PC-9 (cell line): ENCODE data around the gene MBD4.

Experiments used
- EZH2 ChIP-seq: fragments of 200-600 bp; sonication (generic); IDR thresholded peaks from 2 replicates; pipeline ENCODE4 v1.8.0; 2017; ENCODE audit warnings: antibody characterized with exemption, low read depth
- TF ChIP-seq, protein P1 (sequence below): fragments of 200-600 bp; sonication (generic); conservative IDR thresholded peaks from 2 replicates; pipeline ENCODE4 v1.6.1; 2017; ENCODE audit warnings: mixed run types, antibody characterized with exemption, mild to moderate bottlenecking, moderate library complexity

DNA sequence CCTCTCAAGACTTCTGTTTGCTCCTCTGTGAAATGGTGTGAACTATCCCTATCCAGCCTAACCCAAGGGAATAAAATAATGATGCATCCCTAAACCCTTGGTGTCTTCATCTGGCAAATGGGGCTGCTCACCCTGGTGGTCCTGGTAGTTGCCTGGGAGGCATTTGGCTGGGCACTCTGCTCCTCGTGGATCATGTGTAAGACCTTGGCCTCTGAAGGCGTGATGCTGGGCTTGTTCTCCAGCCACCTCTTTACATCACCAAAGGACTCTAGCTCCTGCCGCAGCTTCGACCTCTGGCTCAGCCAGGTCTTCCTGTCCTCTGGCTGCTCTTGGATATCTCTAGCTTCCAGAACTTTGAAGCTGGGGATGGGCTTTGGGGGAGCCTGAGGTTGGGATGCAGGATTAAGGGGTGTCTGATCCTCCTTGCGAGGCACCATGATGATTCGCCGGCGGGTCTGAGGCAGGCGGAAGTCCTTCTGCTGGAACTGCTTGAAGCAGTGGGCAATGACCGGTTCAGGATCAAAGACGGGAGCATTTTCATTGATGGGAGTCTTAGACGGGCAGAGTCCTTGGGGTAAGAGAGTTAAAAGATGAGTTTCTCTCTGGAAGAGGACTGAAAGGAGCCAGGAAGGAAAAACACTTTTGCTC, 18.4 kb downstream of the MBD4 start:
- TF ChIP-seq EZH2: no peak
- TF ChIP-seq, protein P1, sequence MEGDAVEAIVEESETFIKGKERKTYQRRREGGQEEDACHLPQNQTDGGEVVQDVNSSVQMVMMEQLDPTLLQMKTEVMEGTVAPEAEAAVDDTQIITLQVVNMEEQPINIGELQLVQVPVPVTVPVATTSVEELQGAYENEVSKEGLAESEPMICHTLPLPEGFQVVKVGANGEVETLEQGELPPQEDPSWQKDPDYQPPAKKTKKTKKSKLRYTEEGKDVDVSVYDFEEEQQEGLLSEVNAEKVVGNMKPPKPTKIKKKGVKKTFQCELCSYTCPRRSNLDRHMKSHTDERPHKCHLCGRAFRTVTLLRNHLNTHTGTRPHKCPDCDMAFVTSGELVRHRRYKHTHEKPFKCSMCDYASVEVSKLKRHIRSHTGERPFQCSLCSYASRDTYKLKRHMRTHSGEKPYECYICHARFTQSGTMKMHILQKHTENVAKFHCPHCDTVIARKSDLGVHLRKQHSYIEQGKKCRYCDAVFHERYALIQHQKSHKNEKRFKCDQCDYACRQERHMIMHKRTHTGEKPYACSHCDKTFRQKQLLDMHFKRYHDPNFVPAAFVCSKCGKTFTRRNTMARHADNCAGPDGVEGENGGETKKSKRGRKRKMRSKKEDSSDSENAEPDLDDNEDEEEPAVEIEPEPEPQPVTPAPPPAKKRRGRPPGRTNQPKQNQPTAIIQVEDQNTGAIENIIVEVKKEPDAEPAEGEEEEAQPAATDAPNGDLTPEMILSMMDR: no peak
